Ishikawa (cell line): ENCODE measurements around the gene PXDC1.

Source experiments
- CEBPB ChIP-seq: IDR thresholded peaks from 2 replicates; pipeline ENCODE4 v1.6.1; 2012
- CREB1 ChIP-seq: IDR thresholded peaks from 2 replicates; pipeline ENCODE4 v1.6.1; 2012; ENCODE audit warnings: low read depth
- EGR1 ChIP-seq: IDR thresholded peaks from 2 replicates; pipeline ENCODE4 v1.6.1; 2012
- EP300 ChIP-seq: IDR thresholded peaks from 2 replicates; pipeline ENCODE4 v1.6.1; 2012; ENCODE audit warnings: borderline replicate concordance
- FOXM1 ChIP-seq: IDR thresholded peaks from 2 replicates; pipeline ENCODE4 v1.6.1; 2012; ENCODE audit warnings: low read depth, borderline replicate concordance
- NFIC ChIP-seq: IDR thresholded peaks from 2 replicates; pipeline ENCODE4 v1.6.1; 2012
- RAD21 ChIP-seq: IDR thresholded peaks from 2 replicates; pipeline ENCODE4 v1.6.1; 2012; ENCODE audit warnings: low read depth
- TAF1 ChIP-seq: IDR thresholded peaks from 2 replicates; pipeline ENCODE4 v1.6.1; 2012; ENCODE audit warnings: low read depth, mild to moderate bottlenecking
- TCF12 ChIP-seq: IDR thresholded peaks from 2 replicates; pipeline ENCODE4 v1.6.1; 2012; ENCODE audit warnings: low read depth
- TEAD4 ChIP-seq: IDR thresholded peaks from 2 replicates; pipeline ENCODE4 v1.6.1; 2012
- ZBTB7A ChIP-seq: IDR thresholded peaks from 2 replicates; pipeline ENCODE4 v1.6.1; 2012; ENCODE audit warnings: low read depth
- TF ChIP-seq, protein P1 (sequence below): IDR thresholded peaks from 2 replicates; pipeline ENCODE4 v1.6.1; 2012
- TF ChIP-seq, protein P2 (sequence below): IDR thresholded peaks from 2 replicates; pipeline ENCODE4 v1.6.1; 2012
- TF ChIP-seq, protein P3 (sequence below): IDR thresholded peaks from 2 replicates; pipeline ENCODE4 v1.6.1; 2012; ENCODE audit warnings: low read depth, mild to moderate bottlenecking

DNA sequence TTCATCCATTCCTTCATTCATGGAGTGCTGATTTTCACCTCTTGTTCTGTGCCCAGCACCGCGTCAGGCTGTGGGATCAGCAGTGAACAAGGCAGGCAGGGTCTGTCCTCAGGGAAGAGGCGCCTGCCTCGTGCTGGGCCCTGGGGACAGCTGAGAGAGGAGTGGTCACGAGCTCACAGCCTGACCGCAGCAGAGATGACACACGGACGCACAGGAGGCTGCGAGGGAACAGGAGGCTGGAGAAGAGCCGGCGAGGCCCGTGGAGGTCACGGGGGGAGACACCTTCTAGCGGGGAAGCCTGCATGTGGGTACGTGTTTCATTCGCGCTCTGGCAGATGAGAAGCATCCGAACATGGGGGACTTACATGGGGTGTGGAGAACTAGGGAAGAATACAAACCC, 27.5 kb downstream of the PXDC1 start:
- TF ChIP-seq EGR1, result no peak
- TF ChIP-seq FOXM1, result no peak
- TF ChIP-seq CEBPB, result no peak
- TF ChIP-seq EP300, result no peak
- no peak for TF ChIP-seq TAF1
- TF ChIP-seq, protein P1, sequence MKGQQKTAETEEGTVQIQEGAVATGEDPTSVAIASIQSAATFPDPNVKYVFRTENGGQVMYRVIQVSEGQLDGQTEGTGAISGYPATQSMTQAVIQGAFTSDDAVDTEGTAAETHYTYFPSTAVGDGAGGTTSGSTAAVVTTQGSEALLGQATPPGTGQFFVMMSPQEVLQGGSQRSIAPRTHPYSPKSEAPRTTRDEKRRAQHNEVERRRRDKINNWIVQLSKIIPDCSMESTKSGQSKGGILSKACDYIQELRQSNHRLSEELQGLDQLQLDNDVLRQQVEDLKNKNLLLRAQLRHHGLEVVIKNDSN, result no peak
- no peak for TF ChIP-seq TCF12
- TF ChIP-seq, protein P2, sequence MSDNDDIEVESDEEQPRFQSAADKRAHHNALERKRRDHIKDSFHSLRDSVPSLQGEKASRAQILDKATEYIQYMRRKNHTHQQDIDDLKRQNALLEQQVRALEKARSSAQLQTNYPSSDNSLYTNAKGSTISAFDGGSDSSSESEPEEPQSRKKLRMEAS, result no peak
- no peak for TF ChIP-seq TEAD4
- TF ChIP-seq ZBTB7A, result no peak
- TF ChIP-seq, protein P3, sequence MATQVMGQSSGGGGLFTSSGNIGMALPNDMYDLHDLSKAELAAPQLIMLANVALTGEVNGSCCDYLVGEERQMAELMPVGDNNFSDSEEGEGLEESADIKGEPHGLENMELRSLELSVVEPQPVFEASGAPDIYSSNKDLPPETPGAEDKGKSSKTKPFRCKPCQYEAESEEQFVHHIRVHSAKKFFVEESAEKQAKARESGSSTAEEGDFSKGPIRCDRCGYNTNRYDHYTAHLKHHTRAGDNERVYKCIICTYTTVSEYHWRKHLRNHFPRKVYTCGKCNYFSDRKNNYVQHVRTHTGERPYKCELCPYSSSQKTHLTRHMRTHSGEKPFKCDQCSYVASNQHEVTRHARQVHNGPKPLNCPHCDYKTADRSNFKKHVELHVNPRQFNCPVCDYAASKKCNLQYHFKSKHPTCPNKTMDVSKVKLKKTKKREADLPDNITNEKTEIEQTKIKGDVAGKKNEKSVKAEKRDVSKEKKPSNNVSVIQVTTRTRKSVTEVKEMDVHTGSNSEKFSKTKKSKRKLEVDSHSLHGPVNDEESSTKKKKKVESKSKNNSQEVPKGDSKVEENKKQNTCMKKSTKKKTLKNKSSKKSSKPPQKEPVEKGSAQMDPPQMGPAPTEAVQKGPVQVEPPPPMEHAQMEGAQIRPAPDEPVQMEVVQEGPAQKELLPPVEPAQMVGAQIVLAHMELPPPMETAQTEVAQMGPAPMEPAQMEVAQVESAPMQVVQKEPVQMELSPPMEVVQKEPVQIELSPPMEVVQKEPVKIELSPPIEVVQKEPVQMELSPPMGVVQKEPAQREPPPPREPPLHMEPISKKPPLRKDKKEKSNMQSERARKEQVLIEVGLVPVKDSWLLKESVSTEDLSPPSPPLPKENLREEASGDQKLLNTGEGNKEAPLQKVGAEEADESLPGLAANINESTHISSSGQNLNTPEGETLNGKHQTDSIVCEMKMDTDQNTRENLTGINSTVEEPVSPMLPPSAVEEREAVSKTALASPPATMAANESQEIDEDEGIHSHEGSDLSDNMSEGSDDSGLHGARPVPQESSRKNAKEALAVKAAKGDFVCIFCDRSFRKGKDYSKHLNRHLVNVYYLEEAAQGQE, result no peak
- no peak for TF ChIP-seq CREB1
- no peak for TF ChIP-seq RAD21
- TF ChIP-seq NFIC, result no peak
